WTC11 (cell line): Measurements from ENCODE around the gene CCDC138. TPM values are rescaled to one million over a fixed set of nuclear protein-coding genes. Genes with fewer than 3 reads are reported as not detected.

Experiments
- ATAC-seq: fragments of 200-7000 bp; cut with Tn5 transposase; 2 replicates; pipeline ENCODE4 v1.10.0; 2021; ENCODE audit warnings: mild to moderate bottlenecking, moderate library complexity
- CTCF ChIA-PET: fragments of 300-600 bp; sonication (Branson Sonifier 250); formaldehyde crosslinking; loops from one replicate; lab custom pipeline; 2021; ENCODE audit warnings: antibody characterized with exemption; lab: Charles Lee
- POLR2A ChIA-PET: fragments of 350-600 bp; sonication (Branson Sonifier 250); formaldehyde crosslinking; loops from one replicate; lab custom pipeline; 2021; ENCODE audit warnings: antibody characterized with exemption; lab: Charles Lee
- DNase-seq: peaks from one replicate; pipeline ENCODE4 v3.0.0; 2021; ENCODE audit warnings: low spot score
- H3K27ac Mint-ChIP-seq: 2 replicates; pipeline ENCODE4 v1.8.0; 2021; ENCODE audit warnings: mixed read lengths
- H3K27me3 Mint-ChIP-seq: 2 replicates; pipeline ENCODE4 v1.8.0; 2021; ENCODE audit warnings: low read depth, mild to moderate bottlenecking, moderate library complexity, mixed read lengths
- H3K36me3 Mint-ChIP-seq: 2 replicates; pipeline ENCODE4 v1.8.0; 2021; ENCODE audit warnings: mixed read lengths
- H3K4me1 Mint-ChIP-seq: 2 replicates; pipeline ENCODE4 v1.8.0; 2022; ENCODE audit warnings: mixed read lengths
- H3K4me3 Mint-ChIP-seq: 2 replicates; pipeline ENCODE4 v1.8.0; 2021; ENCODE audit warnings: mild to moderate bottlenecking, moderate library complexity, mixed read lengths
- H3K9me3 Mint-ChIP-seq: 2 replicates; pipeline ENCODE4 v1.8.0; 2021; ENCODE audit warnings: mixed read lengths
- ETV6 ChIP-seq: sonication (generic); formaldehyde crosslinking; IDR thresholded peaks from 2 replicates; pipeline ENCODE4 v1.8.1; 2022; ENCODE audit warnings: mild to moderate bottlenecking, missing genetic modification reagents
- FOXP1 ChIP-seq: sonication (generic); formaldehyde crosslinking; IDR thresholded peaks from 2 replicates; pipeline ENCODE4 v1.8.0; 2022; ENCODE audit warnings: missing genetic modification reagents, mild to moderate bottlenecking, moderate library complexity, borderline replicate concordance
- GTF2I ChIP-seq: fragments of 250-450 bp; sonication (Bioruptor Pico); conservative IDR thresholded peaks from 2 replicates; pipeline ENCODE4 v1.4.0; 2021; ENCODE audit warnings: mild to moderate bottlenecking
- IRF2 ChIP-seq: sonication (generic); formaldehyde crosslinking; IDR thresholded peaks from 2 replicates; pipeline ENCODE4 v1.8.0; 2022; ENCODE audit warnings: low read depth, missing genetic modification reagents, borderline replicate concordance
- MYBL2 ChIP-seq: sonication (generic); formaldehyde crosslinking; IDR thresholded peaks from 2 replicates; pipeline ENCODE4 v1.8.1; 2023; ENCODE audit warnings: mild to moderate bottlenecking, moderate library complexity, missing genetic modification reagents
- NFYB ChIP-seq: sonication (generic); formaldehyde crosslinking; conservative IDR thresholded peaks from 2 replicates; pipeline ENCODE4 v1.8.0; 2022; ENCODE audit warnings: low read depth, missing genetic modification reagents
- RELA ChIP-seq: sonication (generic); formaldehyde crosslinking; IDR thresholded peaks from 2 replicates; pipeline ENCODE4 v1.8.1; 2022; ENCODE audit warnings: missing genetic modification reagents, mild to moderate bottlenecking, borderline replicate concordance
- ZNF138 ChIP-seq: sonication (generic); formaldehyde crosslinking; conservative IDR thresholded peaks from 2 replicates; pipeline ENCODE4 v1.8.1; 2022; ENCODE audit warnings: mild to moderate bottlenecking, moderate library complexity, missing genetic modification reagents
- ZNF232 ChIP-seq: sonication (generic); formaldehyde crosslinking; IDR thresholded peaks from 2 replicates; pipeline ENCODE4 v1.8.0; 2022; ENCODE audit warnings: mild to moderate bottlenecking, missing genetic modification reagents
- ZNF671 ChIP-seq: fragments of 250-450 bp; sonication (Bioruptor Pico); IDR thresholded peaks from 2 replicates; pipeline ENCODE4 v1.8.0; 2021; ENCODE audit warnings: mild to moderate bottlenecking
- total RNA-seq: library from RNA; stranded (reverse); gene quantifications from 3 replicates; pipeline ENCODE4 v1.2.3, GENCODE V29; 2021
- TF ChIP-seq, protein P1 (sequence below): sonication (generic); formaldehyde crosslinking; IDR thresholded peaks from 2 replicates; pipeline ENCODE4 v1.8.1; 2023; ENCODE audit warnings: mild to moderate bottlenecking, missing genetic modification reagents, borderline replicate concordance
- TF ChIP-seq, protein P2 (sequence below): fragments of 250-450 bp; sonication (Bioruptor Pico); IDR thresholded peaks from 2 replicates; pipeline ENCODE4 v1.9.0; 2021; ENCODE audit warnings: mild to moderate bottlenecking
- TF ChIP-seq, protein P3 (sequence below): fragments of 200-600 bp; IDR thresholded peaks from 2 replicates; pipeline ENCODE4 v1.8.0; 2022; ENCODE audit warnings: antibody characterized with exemption
- TF ChIP-seq, protein P4 (sequence below): sonication (generic); formaldehyde crosslinking; IDR thresholded peaks from 2 replicates; pipeline ENCODE4 v1.8.0; 2022; ENCODE audit warnings: mild to moderate bottlenecking, missing genetic modification reagents
- TF ChIP-seq, protein P5 (sequence below): sonication (generic); formaldehyde crosslinking; IDR thresholded peaks from 2 replicates; pipeline ENCODE4 v1.8.1; 2022; ENCODE audit warnings: mild to moderate bottlenecking, moderate library complexity, missing genetic modification reagents
- TF ChIP-seq, protein P6 (sequence below): sonication (generic); formaldehyde crosslinking; IDR thresholded peaks from 2 replicates; pipeline ENCODE4 v1.8.1; 2022; ENCODE audit warnings: missing genetic modification reagents, borderline replicate concordance
- TF ChIP-seq, protein P7 (sequence below): fragments of 250-450 bp; sonication (Bioruptor Pico); IDR thresholded peaks from 2 replicates; pipeline ENCODE4 v1.9.0; 2021; ENCODE audit warnings: moderate library complexity, mild to moderate bottlenecking, inconsistent platforms, borderline replicate concordance
- TF ChIP-seq, protein P8 (sequence below): sonication (generic); formaldehyde crosslinking; IDR thresholded peaks from 2 replicates; pipeline ENCODE4 v1.8.0; 2022; ENCODE audit warnings: mild to moderate bottlenecking, missing genetic modification reagents
- TF ChIP-seq, protein P9 (sequence below): fragments of 250-450 bp; sonication (Bioruptor Pico); IDR thresholded peaks from 2 replicates; pipeline ENCODE4 v1.9.0; 2021; ENCODE audit warnings: mild to moderate bottlenecking
- TF ChIP-seq, protein P10 (sequence below): sonication (generic); formaldehyde crosslinking; conservative IDR thresholded peaks from 2 replicates; pipeline ENCODE4 v1.8.1; 2022; ENCODE audit warnings: mild to moderate bottlenecking, missing genetic modification reagents

Gene CCDC138
- total RNA-seq, 1 experiment from 2014 or later, result 23.5 TPM

DNA sequence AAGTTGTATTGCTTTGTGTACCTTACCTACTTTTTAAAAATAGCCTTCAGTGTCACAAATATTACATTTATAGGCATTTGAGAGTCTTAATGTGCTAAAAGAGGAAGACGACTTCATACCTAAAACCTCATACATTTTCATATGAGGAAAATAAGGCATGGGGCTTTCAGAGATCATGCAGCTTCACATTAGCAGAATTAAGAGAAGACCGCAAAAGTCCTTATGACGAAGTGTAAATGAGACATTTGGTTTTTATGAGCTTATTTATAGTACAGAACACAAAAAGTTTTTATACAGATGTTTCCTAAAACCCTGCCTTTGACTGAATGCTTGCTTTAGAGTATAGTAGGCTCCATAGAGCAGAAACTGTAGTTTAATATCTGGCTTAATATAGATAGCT is 10.1 kb upstream of the CCDC138 start (continued):
- TF ChIP-seq, protein P1, sequence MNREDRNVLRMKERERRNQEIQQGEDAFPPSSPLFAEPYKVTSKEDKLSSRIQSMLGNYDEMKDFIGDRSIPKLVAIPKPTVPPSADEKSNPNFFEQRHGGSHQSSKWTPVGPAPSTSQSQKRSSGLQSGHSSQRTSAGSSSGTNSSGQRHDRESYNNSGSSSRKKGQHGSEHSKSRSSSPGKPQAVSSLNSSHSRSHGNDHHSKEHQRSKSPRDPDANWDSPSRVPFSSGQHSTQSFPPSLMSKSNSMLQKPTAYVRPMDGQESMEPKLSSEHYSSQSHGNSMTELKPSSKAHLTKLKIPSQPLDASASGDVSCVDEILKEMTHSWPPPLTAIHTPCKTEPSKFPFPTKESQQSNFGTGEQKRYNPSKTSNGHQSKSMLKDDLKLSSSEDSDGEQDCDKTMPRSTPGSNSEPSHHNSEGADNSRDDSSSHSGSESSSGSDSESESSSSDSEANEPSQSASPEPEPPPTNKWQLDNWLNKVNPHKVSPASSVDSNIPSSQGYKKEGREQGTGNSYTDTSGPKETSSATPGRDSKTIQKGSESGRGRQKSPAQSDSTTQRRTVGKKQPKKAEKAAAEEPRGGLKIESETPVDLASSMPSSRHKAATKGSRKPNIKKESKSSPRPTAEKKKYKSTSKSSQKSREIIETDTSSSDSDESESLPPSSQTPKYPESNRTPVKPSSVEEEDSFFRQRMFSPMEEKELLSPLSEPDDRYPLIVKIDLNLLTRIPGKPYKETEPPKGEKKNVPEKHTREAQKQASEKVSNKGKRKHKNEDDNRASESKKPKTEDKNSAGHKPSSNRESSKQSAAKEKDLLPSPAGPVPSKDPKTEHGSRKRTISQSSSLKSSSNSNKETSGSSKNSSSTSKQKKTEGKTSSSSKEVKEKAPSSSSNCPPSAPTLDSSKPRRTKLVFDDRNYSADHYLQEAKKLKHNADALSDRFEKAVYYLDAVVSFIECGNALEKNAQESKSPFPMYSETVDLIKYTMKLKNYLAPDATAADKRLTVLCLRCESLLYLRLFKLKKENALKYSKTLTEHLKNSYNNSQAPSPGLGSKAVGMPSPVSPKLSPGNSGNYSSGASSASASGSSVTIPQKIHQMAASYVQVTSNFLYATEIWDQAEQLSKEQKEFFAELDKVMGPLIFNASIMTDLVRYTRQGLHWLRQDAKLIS (CRISPR knock-in tag), result no peak
- no peak for TF ChIP-seq ZNF138 (CRISPR knock-in tag)
- no peak for TF ChIP-seq RELA
- TF ChIP-seq, protein P2, sequence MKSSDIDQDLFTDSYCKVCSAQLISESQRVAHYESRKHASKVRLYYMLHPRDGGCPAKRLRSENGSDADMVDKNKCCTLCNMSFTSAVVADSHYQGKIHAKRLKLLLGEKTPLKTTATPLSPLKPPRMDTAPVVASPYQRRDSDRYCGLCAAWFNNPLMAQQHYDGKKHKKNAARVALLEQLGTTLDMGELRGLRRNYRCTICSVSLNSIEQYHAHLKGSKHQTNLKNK, result no peak
- TF ChIP-seq, protein P3, sequence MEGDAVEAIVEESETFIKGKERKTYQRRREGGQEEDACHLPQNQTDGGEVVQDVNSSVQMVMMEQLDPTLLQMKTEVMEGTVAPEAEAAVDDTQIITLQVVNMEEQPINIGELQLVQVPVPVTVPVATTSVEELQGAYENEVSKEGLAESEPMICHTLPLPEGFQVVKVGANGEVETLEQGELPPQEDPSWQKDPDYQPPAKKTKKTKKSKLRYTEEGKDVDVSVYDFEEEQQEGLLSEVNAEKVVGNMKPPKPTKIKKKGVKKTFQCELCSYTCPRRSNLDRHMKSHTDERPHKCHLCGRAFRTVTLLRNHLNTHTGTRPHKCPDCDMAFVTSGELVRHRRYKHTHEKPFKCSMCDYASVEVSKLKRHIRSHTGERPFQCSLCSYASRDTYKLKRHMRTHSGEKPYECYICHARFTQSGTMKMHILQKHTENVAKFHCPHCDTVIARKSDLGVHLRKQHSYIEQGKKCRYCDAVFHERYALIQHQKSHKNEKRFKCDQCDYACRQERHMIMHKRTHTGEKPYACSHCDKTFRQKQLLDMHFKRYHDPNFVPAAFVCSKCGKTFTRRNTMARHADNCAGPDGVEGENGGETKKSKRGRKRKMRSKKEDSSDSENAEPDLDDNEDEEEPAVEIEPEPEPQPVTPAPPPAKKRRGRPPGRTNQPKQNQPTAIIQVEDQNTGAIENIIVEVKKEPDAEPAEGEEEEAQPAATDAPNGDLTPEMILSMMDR, result no peak

DNA sequence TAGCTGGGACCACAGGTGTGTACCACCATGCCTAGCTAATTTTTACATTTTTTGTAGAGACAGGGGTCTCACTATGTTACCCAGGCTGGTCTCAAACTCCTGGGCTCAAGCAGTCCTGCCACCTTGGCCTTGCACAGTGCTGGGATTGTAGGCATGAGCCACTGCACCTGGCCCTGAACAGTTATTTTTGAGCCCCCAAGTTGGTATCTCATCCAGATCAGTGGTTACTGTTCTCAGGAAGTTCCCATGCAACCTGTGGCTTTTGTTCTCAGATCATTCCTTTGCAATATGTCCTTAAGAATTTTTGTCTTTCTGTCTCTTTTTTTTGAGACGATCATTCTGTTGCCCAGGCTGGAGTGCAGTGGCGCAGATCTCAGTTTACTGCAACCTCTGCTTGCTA is 7.7 kb upstream of the CCDC138 start:
- H3K9me3 Mint-ChIP-seq, result no peaks in the 10 kb centered on the region
- no peak for TF ChIP-seq IRF2 (CRISPR knock-in tag)
- no peak for TF ChIP-seq ZNF671 (CRISPR knock-in tag)
- TF ChIP-seq MYBL2 (CRISPR knock-in tag), result no peak
- TF ChIP-seq ZNF138 (CRISPR knock-in tag), result no peak
- no peak for TF ChIP-seq ZNF232 (CRISPR knock-in tag)
- no peak for TF ChIP-seq ETV6 (CRISPR knock-in tag)
- TF ChIP-seq, protein P4, sequence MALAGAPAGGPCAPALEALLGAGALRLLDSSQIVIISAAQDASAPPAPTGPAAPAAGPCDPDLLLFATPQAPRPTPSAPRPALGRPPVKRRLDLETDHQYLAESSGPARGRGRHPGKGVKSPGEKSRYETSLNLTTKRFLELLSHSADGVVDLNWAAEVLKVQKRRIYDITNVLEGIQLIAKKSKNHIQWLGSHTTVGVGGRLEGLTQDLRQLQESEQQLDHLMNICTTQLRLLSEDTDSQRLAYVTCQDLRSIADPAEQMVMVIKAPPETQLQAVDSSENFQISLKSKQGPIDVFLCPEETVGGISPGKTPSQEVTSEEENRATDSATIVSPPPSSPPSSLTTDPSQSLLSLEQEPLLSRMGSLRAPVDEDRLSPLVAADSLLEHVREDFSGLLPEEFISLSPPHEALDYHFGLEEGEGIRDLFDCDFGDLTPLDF (CRISPR knock-in tag), result no peak
- TF ChIP-seq FOXP1 (CRISPR knock-in tag), result no peak
- no peak for TF ChIP-seq NFYB (CRISPR knock-in tag)
- TF ChIP-seq, protein P5, sequence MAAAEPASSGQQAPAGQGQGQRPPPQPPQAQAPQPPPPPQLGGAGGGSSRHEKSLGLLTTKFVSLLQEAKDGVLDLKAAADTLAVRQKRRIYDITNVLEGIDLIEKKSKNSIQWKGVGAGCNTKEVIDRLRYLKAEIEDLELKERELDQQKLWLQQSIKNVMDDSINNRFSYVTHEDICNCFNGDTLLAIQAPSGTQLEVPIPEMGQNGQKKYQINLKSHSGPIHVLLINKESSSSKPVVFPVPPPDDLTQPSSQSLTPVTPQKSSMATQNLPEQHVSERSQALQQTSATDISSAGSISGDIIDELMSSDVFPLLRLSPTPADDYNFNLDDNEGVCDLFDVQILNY, result no peak
- H3K27me3 Mint-ChIP-seq, result no peaks in the 10 kb centered on the region
- no peak overlapping the region for H3K4me3 Mint-ChIP-seq
- ChIA-PET POLR2A (no interaction called here), CTCF (no interaction called here)
- no peaks in the 10 kb centered on the region for H3K4me1 Mint-ChIP-seq
- H3K36me3 Mint-ChIP-seq, result peaks cover 61% of the 10 kb centered on the region
- ATAC-seq (no peak), DNase-seq (no peak)
- no peak overlapping the region for H3K27ac Mint-ChIP-seq

DNA sequence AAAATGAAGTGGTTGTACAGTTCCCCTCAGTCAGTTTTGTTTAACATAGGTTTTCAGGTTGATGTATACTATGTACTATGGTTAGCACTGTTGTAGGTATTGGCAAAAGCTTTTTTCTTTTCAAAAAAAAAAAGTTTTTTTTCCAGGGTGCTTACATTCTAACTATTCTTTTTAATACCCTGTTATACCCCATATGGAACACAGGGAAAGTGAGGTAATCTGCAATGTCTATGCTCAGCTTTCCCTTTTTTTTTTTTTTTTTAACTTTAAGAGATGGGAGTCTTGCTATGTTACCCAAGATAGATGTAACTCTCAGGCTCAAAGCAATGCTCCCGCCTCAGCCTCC is 590 bp upstream of the CCDC138 start:
- peaks cover 33% of the 10 kb centered on the region for H3K36me3 Mint-ChIP-seq
- H3K4me3 Mint-ChIP-seq, result peak overlapping the region; percentile 98
- ChIA-PET POLR2A (no interaction called here), CTCF (no interaction called here)
- H3K27ac Mint-ChIP-seq, result peak overlapping the region; percentile 100
- ATAC-seq, result no peak
- DNase-seq, result no peak
- no peaks in the 10 kb centered on the region for H3K27me3 Mint-ChIP-seq
- H3K9me3 Mint-ChIP-seq, result no peaks in the 10 kb centered on the region
- H3K4me1 Mint-ChIP-seq, result peaks cover 14% of the 10 kb centered on the region
- TF ChIP-seq, protein P6, sequence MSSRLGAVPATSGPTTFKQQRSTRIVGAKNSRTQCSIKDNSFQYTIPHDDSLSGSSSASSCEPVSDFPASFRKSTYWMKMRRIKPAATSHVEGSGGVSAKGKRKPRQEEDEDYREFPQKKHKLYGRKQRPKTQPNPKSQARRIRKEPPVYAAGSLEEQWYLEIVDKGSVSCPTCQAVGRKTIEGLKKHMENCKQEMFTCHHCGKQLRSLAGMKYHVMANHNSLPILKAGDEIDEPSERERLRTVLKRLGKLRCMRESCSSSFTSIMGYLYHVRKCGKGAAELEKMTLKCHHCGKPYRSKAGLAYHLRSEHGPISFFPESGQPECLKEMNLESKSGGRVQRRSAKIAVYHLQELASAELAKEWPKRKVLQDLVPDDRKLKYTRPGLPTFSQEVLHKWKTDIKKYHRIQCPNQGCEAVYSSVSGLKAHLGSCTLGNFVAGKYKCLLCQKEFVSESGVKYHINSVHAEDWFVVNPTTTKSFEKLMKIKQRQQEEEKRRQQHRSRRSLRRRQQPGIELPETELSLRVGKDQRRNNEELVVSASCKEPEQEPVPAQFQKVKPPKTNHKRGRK (CRISPR knock-in tag), result no peak
- TF ChIP-seq, protein P7, sequence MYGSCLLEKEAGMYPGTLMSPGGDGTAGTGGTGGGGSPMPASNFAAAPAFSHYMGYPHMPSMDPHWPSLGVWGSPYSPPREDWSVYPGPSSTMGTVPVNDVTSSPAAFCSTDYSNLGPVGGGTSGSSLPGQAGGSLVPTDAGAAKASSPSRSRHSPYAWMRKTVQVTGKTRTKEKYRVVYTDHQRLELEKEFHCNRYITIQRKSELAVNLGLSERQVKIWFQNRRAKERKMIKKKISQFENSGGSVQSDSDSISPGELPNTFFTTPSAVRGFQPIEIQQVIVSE (CRISPR knock-in tag), result no peak
- no peak for TF ChIP-seq GTF2I (CRISPR knock-in tag)
- TF ChIP-seq, protein P8, sequence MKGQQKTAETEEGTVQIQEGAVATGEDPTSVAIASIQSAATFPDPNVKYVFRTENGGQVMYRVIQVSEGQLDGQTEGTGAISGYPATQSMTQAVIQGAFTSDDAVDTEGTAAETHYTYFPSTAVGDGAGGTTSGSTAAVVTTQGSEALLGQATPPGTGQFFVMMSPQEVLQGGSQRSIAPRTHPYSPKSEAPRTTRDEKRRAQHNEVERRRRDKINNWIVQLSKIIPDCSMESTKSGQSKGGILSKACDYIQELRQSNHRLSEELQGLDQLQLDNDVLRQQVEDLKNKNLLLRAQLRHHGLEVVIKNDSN (CRISPR knock-in tag), result no peak
- TF ChIP-seq, protein P9, sequence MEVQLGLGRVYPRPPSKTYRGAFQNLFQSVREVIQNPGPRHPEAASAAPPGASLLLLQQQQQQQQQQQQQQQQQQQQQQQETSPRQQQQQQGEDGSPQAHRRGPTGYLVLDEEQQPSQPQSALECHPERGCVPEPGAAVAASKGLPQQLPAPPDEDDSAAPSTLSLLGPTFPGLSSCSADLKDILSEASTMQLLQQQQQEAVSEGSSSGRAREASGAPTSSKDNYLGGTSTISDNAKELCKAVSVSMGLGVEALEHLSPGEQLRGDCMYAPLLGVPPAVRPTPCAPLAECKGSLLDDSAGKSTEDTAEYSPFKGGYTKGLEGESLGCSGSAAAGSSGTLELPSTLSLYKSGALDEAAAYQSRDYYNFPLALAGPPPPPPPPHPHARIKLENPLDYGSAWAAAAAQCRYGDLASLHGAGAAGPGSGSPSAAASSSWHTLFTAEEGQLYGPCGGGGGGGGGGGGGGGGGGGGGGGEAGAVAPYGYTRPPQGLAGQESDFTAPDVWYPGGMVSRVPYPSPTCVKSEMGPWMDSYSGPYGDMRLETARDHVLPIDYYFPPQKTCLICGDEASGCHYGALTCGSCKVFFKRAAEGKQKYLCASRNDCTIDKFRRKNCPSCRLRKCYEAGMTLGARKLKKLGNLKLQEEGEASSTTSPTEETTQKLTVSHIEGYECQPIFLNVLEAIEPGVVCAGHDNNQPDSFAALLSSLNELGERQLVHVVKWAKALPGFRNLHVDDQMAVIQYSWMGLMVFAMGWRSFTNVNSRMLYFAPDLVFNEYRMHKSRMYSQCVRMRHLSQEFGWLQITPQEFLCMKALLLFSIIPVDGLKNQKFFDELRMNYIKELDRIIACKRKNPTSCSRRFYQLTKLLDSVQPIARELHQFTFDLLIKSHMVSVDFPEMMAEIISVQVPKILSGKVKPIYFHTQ, result no peak
- TF ChIP-seq, protein P10, sequence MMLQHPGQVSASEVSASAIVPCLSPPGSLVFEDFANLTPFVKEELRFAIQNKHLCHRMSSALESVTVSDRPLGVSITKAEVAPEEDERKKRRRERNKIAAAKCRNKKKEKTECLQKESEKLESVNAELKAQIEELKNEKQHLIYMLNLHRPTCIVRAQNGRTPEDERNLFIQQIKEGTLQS, result no peak
